GM12878 (cell line): Measurements from ENCODE around the gene CCDC51. TPM values are rescaled to one million over a fixed set of nuclear protein-coding genes. Genes with fewer than 3 reads are reported as not detected.

ENCODE experiments used
- ATAC-seq: fragments of 200-7000 bp; cut with Tn5 transposase; 3 replicates; pipeline ENCODE4 v1.9.1; 2020; ENCODE audit warnings: mild to moderate bottlenecking, moderate library complexity
- BruUV-seq: library from RNA; stranded (reverse); fragments of 400-500 nt; replicated peaks from 2 replicates; lab custom pipeline; 2021; lab: Mats Ljungman, UMichigan
- CTCF ChIA-PET: fragments of 300-600 bp; sonication (Branson Sonifier 250); formaldehyde crosslinking; extraction: SDS; loops from one replicate; lab custom pipeline; 2021; ENCODE audit warnings: inconsistent platforms; lab: Yijun Ruan, JAX
- POLR2A ChIA-PET: fragments of 350-600 bp; formaldehyde crosslinking; extraction: SDS; loops from one replicate; lab custom pipeline; 2021; ENCODE audit warnings: inconsistent platforms; lab: Charles Lee
- RAD21 ChIA-PET: fragments of 300-600 bp; sonication (Branson Sonifier 250); formaldehyde crosslinking; loops from one replicate; lab custom pipeline; 2023; ENCODE audit warnings: antibody characterized with exemption; ENCODE audit not compliant: unreplicated experiment; lab: Charles Lee
- SMC1A ChIA-PET: fragments of 300-600 bp; sonication (Branson Sonifier 250); formaldehyde crosslinking; loops from one replicate; lab custom pipeline; 2023; ENCODE audit not compliant: unreplicated experiment, uncharacterized antibody; lab: Charles Lee
- DNase-seq: peaks from one replicate; pipeline ENCODE4 v3.0.0-alpha.2; 2011; ENCODE audit warnings: low read depth, low spot score
- FAIRE-seq: peaks from 3 replicates; lab custom pipeline; 2011; peaks lifted over from hg19 to GRCh38; lab: Jason Lieb, UNC
- H2AFZ ChIP-seq: 2 replicates; pipeline ENCODE4 v1.6.0; 2011; ENCODE audit warnings: low read depth, low read length, control low read depth; ENCODE audit not compliant: control insufficient read depth
- H3K27ac ChIP-seq: 2 replicates; pipeline ENCODE4 v1.5.1; 2011; ENCODE audit warnings: control low read depth; ENCODE audit not compliant: control insufficient read depth, insufficient read depth
- H3K27me3 ChIP-seq, 2 experiments: replicated peaks in 1 of 2; 2 replicates each; pipeline versions ENCODE4 v1.6.0 to v1.6.1; 2011; ENCODE audit warnings: low read length in 1 of 2; ENCODE audit not compliant: control insufficient read depth in 2 of 2, insufficient read depth in 2 of 2
- H3K36me3 ChIP-seq, 2 experiments: 2 replicates each; pipeline ENCODE4 v1.5.1; 2011; ENCODE audit warnings: low read length in 1 of 2; ENCODE audit not compliant: control insufficient read depth in 2 of 2, insufficient read depth in 2 of 2
- H3K4me1 ChIP-seq: 2 replicates; pipeline ENCODE4 v1.6.1; 2011; ENCODE audit warnings: mild to moderate bottlenecking, low read length, moderate library complexity, mixed read lengths; ENCODE audit not compliant: control insufficient read depth, insufficient read depth
- H3K4me2 ChIP-seq: 2 replicates; pipeline ENCODE4 v1.6.0; 2011; ENCODE audit warnings: control low read depth; ENCODE audit not compliant: control insufficient read depth, insufficient read depth
- H3K4me3 ChIP-seq: fragments of 200-600 bp; sonication (generic); 2 replicates; pipeline ENCODE4 v1.5.1; 2016
- H3K79me2 ChIP-seq: 2 replicates; pipeline ENCODE4 v1.6.0; 2011; ENCODE audit warnings: low read length; ENCODE audit not compliant: control insufficient read depth, insufficient read depth
- H3K9ac ChIP-seq: 2 replicates; pipeline ENCODE4 v1.8.0; 2011; ENCODE audit warnings: low read length, control low read depth, mixed read lengths; ENCODE audit not compliant: control insufficient read depth, insufficient read depth
- H3K9me3 ChIP-seq: replicated peaks from 3 replicates; pipeline ENCODE4 v1.5.1; 2011; ENCODE audit warnings: mild to moderate bottlenecking, low read length; ENCODE audit not compliant: control insufficient read depth, insufficient read depth
- H4K20me1 ChIP-seq: 2 replicates; pipeline ENCODE4 v1.6.0; 2011; ENCODE audit not compliant: control insufficient read depth, insufficient read depth
- SP1 ChIP-seq: IDR thresholded peaks from one replicate; pipeline ENCODE4 v1.6.1; 2011; ENCODE audit warnings: low read depth, low read length
- ZNF207 ChIP-seq: fragments of 450-650 bp; IDR thresholded peaks from 2 replicates; pipeline ENCODE4 v1.6.1; 2014; ENCODE audit warnings: antibody characterized with exemption, mild to moderate bottlenecking, borderline replicate concordance
- ZNF622 ChIP-seq: fragments of 450-650 bp; IDR thresholded peaks from 2 replicates; pipeline ENCODE4 v1.6.1; 2017; ENCODE audit warnings: mild to moderate bottlenecking, inconsistent platforms
- ZSCAN29 ChIP-seq: fragments of 450-650 bp; IDR thresholded peaks from 2 replicates; pipeline ENCODE4 v1.6.1; 2017; ENCODE audit warnings: mild to moderate bottlenecking, moderate library complexity
- WGBS: methylation state at CpG from one replicate; pipeline ENCODE4 v1.1.6; 2016; ENCODE audit warnings: low lambda C conversion rate; ENCODE audit not compliant: insufficient replicate concordance, insufficient coverage; ENCODE audit errors: missing lambda C conversion rate; 5-methylcytosine and 5-hydroxymethylcytosine counted together
- in situ Hi-C: fragments of 300-500 bp; cut with MboI; formaldehyde crosslinking; loops from 9 replicates; pipeline ENCODE4 v1.14.3; 2018; ENCODE audit warnings: mixed read lengths
- intact Hi-C: fragments of 100-400 bp; cut with micrococcal nuclease; formaldehyde crosslinking; loops from one replicate; pipeline ENCODE4 v1.14.2; 2022; ENCODE audit not compliant: unreplicated experiment
- polyA plus RNA-seq, 11 experiments: library from polyadenylated mRNA; depleted of rRNA in 4 of 11; unstranded in 6 of 11; stranded (reverse) in 5 of 11; fragments of >200 nt; fragmentation: Nextera tagmentation in 4 of 11; fragmentation: Illumina TruSeq in 1 of 11; extraction: Ambion mirVana in 4 of 11; extraction: Trizol in 1 of 11; gene quantifications; 1 replicate in 1 of 11; 2 replicates in 10 of 11; pipeline versions ENCODE4 v1.2.1 to v1.2.3, GENCODE V29; 2011 to 2016; ENCODE audit warnings: inconsistent platforms in 2 of 11, missing spikeins in 2 of 11, low read depth in 1 of 11
- total RNA-seq, 4 experiments: library from RNA; depleted of rRNA in 3 of 4; stranded (reverse); fragments of >200 nt in 3 of 4; fragmentation: Illumina TruSeq in 1 of 4; extraction: Trizol in 1 of 4; gene quantifications; 2 replicates each; pipeline versions ENCODE4 v1.2.1 to v1.2.3, GENCODE V29; 2013 to 2021
- TF ChIP-seq, protein P1 (sequence below): fragments of 450-650 bp; IDR thresholded peaks from 2 replicates; pipeline ENCODE4 v1.6.1; 2016; ENCODE audit warnings: mild to moderate bottlenecking

CCDC51 gene
- total and polyA plus RNA-seq, 10 of the 15 experiments (the other 5 are each of a cell fraction or from before 2014, with no cell fraction given): 10.6 to 54.9 (median 28.5) TPM

- TF ChIP-seq ZSCAN29: no peak
- TF ChIP-seq, all 136 proteins: peak for 0
Observed at GRCh38 chr3:48410205-48411040, 29.5 kb downstream of the CCDC51 start (continued).

DNA sequence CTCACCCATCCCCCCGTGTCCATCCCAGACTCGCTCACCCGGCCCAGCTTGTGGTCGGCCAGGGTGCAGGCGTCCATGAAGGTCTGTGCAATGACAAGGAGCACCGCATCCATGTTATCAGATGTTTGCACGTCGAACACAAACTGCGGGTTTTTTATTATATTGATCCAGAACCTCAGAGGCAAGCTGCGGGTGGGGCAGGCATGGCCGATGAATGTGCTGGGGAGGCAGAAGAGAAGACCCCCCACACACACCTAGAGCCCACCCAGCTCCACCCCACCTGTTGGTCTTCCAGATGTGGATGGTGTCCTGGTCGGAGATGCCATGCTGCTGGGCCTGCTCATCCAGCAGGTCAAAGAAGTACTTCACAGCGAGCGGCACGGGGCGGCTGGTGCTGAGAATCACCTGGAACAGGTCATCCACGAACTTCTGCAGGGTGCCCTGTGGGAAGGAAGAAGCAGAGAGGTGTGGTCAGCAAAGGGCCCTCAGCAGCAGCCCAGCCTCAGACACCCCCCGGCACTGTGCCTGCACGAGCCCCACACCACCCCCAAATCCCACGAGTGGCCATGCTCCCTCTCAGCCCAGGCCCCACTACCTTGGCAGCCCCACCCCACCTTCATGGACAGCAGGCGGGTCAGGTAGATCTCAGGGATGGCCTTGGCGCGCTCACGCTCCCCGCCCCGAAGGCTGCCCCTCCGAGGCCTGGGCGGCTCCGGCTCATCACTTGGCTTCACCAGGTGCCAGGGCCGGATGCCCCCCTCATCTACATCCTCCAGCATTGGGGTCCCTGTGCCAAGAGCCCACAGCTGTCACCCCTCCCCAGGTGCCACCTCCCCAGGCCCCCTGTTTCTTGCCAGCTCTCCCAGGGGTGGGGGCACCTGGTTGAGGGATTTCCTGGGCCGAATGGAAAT lies 30.4 kb downstream of the CCDC51 start:
- H2AFZ ChIP-seq: no peak overlapping the region
- H3K36me3 ChIP-seq: no peaks in the 10 kb centered on the region
- no peaks in the 10 kb centered on the region for H3K4me1 ChIP-seq
- ChIA-PET RAD21 (interaction anchor here (1.0 kb wide), 1 partner anchor 9 kb away, joined by 3 read pairs; no protein-coding TSS in a partner anchor), SMC1A (interaction anchor here (0.6 to 2.4 kb wide), 3 partner anchors 9 to 28 kb away, joined by 3 to 15 read pairs (median 5); no protein-coding TSS in a partner anchor), CTCF (interaction anchor here (1.1 to 22.0 kb wide), 3 partner anchors 9 to 109 kb away, joined by 3 to 757 read pairs (median 4); partner anchors contain the start of genes CCDC51 and TMA7), POLR2A (no interaction called here)
- in situ Hi-C loops: no loop called here
- no TSS peak for BruUV-seq
- no peak for TF ChIP-seq ZNF622
- TF ChIP-seq ZNF207: no peak
- TF ChIP-seq, protein P1, sequence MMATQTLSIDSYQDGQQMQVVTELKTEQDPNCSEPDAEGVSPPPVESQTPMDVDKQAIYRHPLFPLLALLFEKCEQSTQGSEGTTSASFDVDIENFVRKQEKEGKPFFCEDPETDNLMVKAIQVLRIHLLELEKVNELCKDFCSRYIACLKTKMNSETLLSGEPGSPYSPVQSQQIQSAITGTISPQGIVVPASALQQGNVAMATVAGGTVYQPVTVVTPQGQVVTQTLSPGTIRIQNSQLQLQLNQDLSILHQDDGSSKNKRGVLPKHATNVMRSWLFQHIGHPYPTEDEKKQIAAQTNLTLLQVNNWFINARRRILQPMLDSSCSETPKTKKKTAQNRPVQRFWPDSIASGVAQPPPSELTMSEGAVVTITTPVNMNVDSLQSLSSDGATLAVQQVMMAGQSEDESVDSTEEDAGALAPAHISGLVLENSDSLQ: no peak
- TF ChIP-seq SP1: no peak
- H3K4me2 ChIP-seq: no peak overlapping the region
- no peaks in the 10 kb centered on the region for H3K79me2 ChIP-seq
- H3K27ac ChIP-seq: no peak overlapping the region
- no peak overlapping the region for H3K4me3 ChIP-seq
- no peaks in the 10 kb centered on the region for H4K20me1 ChIP-seq
- no peaks in the 10 kb centered on the region for H3K27me3 ChIP-seq
- 63% methylated on average over 29 of the region's 31 CpGs for WGBS
- DNase-seq: no peak
- no peak for ATAC-seq
- intact Hi-C loops: no loop called here
- H3K9me3 ChIP-seq: no peaks in the 10 kb centered on the region
- H3K9ac ChIP-seq: no peak overlapping the region
- no peak for FAIRE-seq
